ACC112 (cell line): ENCODE results near the gene EIF2B1.
A peak's percentile ranks its signal among the peaks of the same experiment; 100 is the strongest.

Experiments used
- H2AFZ ChIP-seq: fragments of 200-600 bp; sonication (generic); one replicate; pipeline ENCODE4 v1.6.0; 2017; ENCODE audit warnings: antibody characterized with exemption, low read length; ENCODE audit not compliant: unreplicated experiment
- H3K27ac ChIP-seq: fragments of 200-600 bp; sonication (generic); 2 replicates; pipeline ENCODE4 v1.5.1; 2014; ENCODE audit warnings: low read depth, mild to moderate bottlenecking, antibody characterized with exemption, low read length, moderate library complexity
- H3K27me3 ChIP-seq: fragments of 200-600 bp; sonication (generic); 2 replicates; pipeline ENCODE4 v1.6.1; 2014; ENCODE audit warnings: mild to moderate bottlenecking, antibody characterized with exemption, low read length, moderate library complexity, mixed read lengths; ENCODE audit not compliant: insufficient read depth
- H3K36me3 ChIP-seq: fragments of 200-600 bp; sonication (generic); 2 replicates; pipeline ENCODE4 v1.6.1; 2016; ENCODE audit warnings: mild to moderate bottlenecking, antibody characterized with exemption, low read length, moderate library complexity, mixed read lengths; ENCODE audit not compliant: insufficient read depth
- H3K4me1 ChIP-seq: fragments of 200-600 bp; sonication (generic); one replicate; pipeline ENCODE4 v1.6.1; 2016; ENCODE audit warnings: low read length, mixed read lengths; ENCODE audit not compliant: insufficient read depth, unreplicated experiment, control insufficient read depth
- H3K4me3 ChIP-seq: fragments of 200-600 bp; sonication (generic); 2 replicates; pipeline ENCODE4 v1.5.1; 2014; ENCODE audit warnings: mild to moderate bottlenecking, low read depth, low read length
- H3K79me2 ChIP-seq: fragments of 200-600 bp; sonication (generic); one replicate; pipeline ENCODE4 v1.6.0; 2016; ENCODE audit warnings: low read length; ENCODE audit not compliant: control insufficient read depth, unreplicated experiment, insufficient read depth

Gene EIF2B1

DNA sequence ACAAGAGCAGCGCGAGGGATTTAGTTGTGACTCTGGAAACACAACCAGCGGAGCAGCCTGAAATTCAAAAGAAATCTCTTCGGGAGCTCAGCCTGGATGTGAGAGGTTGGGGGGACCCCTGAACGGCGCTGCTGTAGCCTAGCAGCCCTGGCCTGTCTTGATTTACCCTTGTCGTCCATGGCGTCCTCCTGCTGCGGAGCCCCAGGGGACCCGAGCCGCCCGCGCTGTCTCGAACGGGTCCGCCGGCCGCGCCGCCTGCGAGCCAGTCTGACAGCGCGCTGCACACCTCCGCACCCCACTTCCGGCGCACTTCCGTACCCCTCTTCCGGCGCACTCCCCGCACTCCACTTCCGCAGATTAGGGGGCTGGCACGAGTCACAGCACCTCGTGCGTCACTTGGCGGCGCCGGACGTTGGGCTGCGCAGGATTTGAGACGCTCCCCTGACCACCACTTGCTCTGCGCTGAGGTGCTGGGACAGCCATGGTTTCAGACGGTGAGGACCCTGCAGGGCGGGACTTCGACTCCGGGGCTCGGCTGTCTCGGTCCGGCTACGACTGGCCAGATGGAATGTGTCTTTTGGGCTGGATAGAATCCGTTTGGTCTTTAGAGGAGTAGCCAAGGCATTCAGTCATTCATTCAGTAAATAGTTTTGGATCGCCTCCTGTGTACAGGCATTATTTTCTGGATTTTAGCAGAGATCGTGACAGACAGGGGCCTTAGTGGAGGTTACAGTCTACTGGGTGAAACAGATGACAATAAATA is at the start of gene EIF2B1, which contains the start of gene GTF2H3:
Gene EIF2B1, minus strand, starts transcription at position 308 of the 763 bp plus-strand sequence. Its CDS starts 129 bp downstream, at position 179.
Gene GTF2H3, plus strand, starts transcription at position 451 of the 763 bp plus-strand sequence. Its CDS starts 31 bp downstream, at position 482.
- Histone ChIP-seq H3K27ac (peak within 1 kb of the TSS; percentile 61), H3K79me2 (peaks cover 49% of the 10 kb centered on the region), H3K36me3 (0 out of 2 replicates have a peak, but pooled peaks cover 3% of the 10 kb centered on the region), H3K4me3 (peak within 1 kb of the TSS; percentile 88), H3K4me1 (peaks cover 6% of the 10 kb centered on the region), H3K27me3 (no peaks in the 10 kb centered on the region), H2AFZ (peak within 1 kb of the TSS; percentile 70)

DNA sequence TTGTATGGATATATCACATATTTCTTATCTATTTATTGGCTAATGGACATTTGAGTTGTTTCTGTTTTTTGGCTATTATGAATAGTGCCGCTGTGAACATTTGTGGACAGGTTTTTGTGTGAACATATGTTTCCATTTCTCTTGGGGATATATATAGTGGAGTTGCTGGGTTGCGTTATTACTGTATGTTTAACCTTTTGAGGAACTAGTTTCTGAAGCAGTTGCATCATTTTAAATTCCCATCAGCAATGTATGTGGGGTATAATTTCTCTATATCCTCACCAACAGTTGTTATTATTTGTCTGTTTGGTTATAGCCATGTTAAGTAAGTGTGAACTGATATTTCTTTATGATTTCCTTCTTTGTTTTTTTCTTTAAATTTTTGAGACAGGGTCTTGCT is 48.1 kb upstream of the EIF2B1 start:
- Histone ChIP-seq H3K4me1 (no peaks in the 10 kb centered on the region), H3K27ac (no peak overlapping the region), H2AFZ (no peak overlapping the region), H3K79me2 (no peaks in the 10 kb centered on the region), H3K27me3 (no peaks in the 10 kb centered on the region), H3K36me3 (0 out of 2 replicates have a peak, but pooled peaks cover 5% of the 10 kb centered on the region), H3K4me3 (no peak overlapping the region)

GRCh38 chr12:123678981-123679380 is 45.5 kb upstream of the EIF2B1 start:
- no peaks in the 10 kb centered on the region for H3K4me1 ChIP-seq
- H3K36me3 ChIP-seq = 0 out of 2 replicates have a peak, but pooled peaks cover 5% of the 10 kb centered on the region
- H2AFZ ChIP-seq = no peak overlapping the region
- H3K27me3 ChIP-seq = no peaks in the 10 kb centered on the region
- no peak overlapping the region for H3K27ac ChIP-seq
- H3K4me3 ChIP-seq = no peak overlapping the region
- no peaks in the 10 kb centered on the region for H3K79me2 ChIP-seq

DNA sequence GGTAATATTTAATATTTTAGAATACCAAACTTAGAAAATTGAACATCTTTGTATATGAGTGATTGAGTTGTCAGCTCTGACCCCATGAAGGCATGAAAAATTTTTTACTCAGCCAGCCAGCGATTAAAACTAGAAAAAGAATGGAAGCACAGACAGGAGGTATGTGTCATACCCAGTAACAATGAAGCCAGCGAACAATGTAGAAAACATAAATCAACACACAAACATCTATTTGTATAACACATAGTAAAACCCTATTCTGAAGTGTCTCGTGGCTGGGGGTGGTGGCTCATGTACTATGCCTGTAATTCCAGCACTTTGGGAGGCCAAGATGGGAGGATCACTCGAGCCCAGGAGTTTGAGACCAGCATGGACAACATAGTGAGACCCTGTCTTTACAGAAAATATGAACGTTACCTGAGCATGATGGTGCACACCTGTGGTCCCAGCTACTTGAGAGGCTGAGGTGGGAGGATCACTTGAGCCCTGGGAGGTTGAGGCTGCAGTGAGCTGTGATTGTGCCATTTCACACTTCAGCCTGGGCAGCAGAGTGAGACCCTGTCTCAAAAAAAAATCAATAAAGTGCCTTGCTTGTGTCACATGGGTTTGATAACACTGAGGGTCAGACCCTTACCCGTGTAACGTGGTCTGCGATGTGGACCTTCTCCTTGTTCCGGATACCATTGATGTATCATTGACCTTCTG is 43.3 kb upstream of the EIF2B1 start:
- H3K27ac ChIP-seq = no peak overlapping the region
- H2AFZ ChIP-seq = no peak overlapping the region
- H3K4me1 ChIP-seq = peaks cover 3% of the 10 kb centered on the region
- no peak overlapping the region for H3K4me3 ChIP-seq
- H3K27me3 ChIP-seq = no peaks in the 10 kb centered on the region
- 0 out of 2 replicates have a peak, but pooled peaks cover 5% of the 10 kb centered on the region for H3K36me3 ChIP-seq
- H3K79me2 ChIP-seq = no peaks in the 10 kb centered on the region

GRCh38 chr12:123675436-123675835 is 42.0 kb upstream of the EIF2B1 start:
- no peaks in the 10 kb centered on the region for H3K27me3 ChIP-seq
- H3K4me3 ChIP-seq = no peak overlapping the region
- H3K27ac ChIP-seq = no peak overlapping the region
- H2AFZ ChIP-seq = no peak overlapping the region
- 0 out of 2 replicates have a peak, but pooled peaks cover 5% of the 10 kb centered on the region for H3K36me3 ChIP-seq
- H3K4me1 ChIP-seq = peaks cover 5% of the 10 kb centered on the region
- no peaks in the 10 kb centered on the region for H3K79me2 ChIP-seq

DNA sequence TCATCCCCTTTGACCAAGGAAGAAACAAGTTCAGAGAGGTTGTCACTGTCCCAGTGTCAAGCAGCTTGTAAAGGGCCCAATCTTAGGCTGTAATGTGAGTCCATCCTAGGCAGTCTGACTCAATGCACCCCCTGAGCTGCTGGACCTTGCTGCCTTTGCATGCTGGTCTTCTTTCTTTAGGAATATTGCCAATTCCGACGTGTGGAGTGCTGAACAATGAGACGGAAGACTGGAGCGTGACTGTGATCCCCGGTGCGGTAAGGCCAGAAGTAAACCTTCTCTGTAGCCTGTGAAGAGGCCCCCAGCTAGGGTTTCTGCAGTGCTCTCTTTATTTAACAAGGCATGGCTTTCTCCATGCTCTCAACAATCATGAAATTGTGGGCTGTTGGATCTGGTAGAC is 38.4 kb upstream of the EIF2B1 start:
- no peaks in the 10 kb centered on the region for H3K27me3 ChIP-seq
- H3K79me2 ChIP-seq = no peaks in the 10 kb centered on the region
- H3K36me3 ChIP-seq = no peaks in the 10 kb centered on the region
- peak overlapping the region; percentile 93 for H3K4me3 ChIP-seq
- H2AFZ ChIP-seq = no peak overlapping the region
- H3K27ac ChIP-seq = no peak overlapping the region
- peaks cover 5% of the 10 kb centered on the region for H3K4me1 ChIP-seq

DNA sequence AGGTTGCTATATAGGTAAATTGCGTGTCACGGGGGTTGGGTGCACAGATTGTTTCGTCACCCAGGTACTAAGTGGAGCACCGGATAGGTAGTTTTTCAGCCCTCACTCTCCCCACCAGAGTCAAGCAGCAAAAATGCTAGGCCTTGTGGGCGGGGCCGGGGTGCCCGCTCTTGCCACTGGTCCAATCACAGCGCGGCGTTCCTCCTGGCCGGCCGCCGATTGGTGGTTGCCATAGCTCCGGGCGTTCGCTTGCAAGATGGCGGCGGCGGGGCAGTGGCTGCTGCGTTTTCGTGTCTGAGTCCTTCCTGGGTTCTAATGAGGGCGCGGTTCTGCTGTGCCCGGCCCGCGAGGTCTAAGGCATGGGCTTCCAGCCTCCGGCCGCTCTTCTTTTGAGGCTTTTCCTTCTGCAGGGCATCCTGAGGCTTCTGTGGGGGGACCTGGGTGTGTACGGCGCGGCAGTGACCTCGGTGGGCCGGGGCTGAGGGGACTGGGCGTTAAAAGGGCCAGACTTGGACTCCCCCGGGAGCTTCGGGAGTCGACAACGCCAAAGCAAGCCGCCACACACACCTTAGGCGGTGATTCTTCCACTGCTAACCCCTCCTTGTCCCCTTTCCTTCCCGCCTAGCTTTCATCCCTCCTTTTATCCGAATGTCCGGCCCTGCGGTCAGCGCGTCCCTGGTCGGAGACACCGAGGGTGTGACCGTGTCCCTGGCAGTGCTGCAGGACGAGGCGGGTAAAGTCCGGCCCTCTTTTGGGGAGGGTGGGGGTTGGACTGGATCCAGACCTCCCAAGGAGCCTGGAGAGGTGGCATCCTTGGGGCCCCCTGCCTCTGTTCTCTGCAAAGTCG is 37.6 kb upstream of the EIF2B1 start, which contains the start of gene TCTN2:
Gene TCTN2, plus strand, starts transcription at position 232 of the 847 bp plus-strand sequence. Its CDS starts 128 bp downstream, at position 360.
- Histone ChIP-seq H3K4me3 (peak within 1 kb of the TSS; percentile 93), H3K27me3 (no peaks in the 10 kb centered on the region), H3K36me3 (no peaks in the 10 kb centered on the region), H3K79me2 (no peaks in the 10 kb centered on the region), H3K4me1 (peaks cover 5% of the 10 kb centered on the region), H2AFZ (peak within 1 kb of the TSS; percentile 100), H3K27ac (peak within 1 kb of the TSS; percentile 25; the same call in 1 of the 2 replicates)

GRCh38 chr12:123667771-123668170 is 34.3 kb upstream of the EIF2B1 start:
- Histone ChIP-seq H3K4me3 (no peak overlapping the region), H3K27ac (no peak overlapping the region), H2AFZ (no peak overlapping the region)

DNA sequence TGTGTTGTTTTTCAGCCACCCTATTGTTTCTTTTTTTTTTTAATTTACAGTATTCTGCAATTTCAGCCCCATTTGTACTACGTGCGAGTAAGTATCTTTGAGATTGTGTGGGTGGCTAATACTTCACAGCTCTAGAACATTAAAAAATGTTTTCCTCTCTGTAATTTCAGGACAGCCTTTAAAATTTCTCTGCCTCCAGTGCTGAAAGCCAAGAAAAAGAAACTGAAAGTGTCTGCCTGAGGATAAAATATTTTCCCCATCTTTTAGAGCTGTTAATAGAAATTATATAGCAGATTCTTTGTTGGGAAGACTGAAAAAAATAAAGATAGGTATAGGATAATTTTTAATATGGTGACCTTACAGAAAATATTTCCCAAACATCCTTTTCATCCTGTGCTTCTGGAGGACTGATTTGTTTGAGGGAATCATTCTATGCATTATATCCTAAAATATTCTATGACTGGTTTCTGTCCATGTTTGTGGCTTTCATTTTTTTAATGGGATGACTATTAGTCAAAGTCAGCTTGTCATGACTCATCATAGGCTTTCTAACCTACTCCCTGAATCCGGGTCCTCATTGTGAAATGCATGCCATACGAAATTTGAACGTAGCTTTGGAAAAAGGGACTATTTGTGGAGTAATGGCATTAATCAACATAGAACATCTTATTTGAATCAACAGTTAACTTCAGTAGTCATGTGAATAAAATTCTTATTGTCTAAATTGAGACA is 26.7 kb upstream of the EIF2B1 start:
- H3K4me3 ChIP-seq = peak overlapping the region; percentile 53
- peak overlapping the region; percentile 83 for H2AFZ ChIP-seq
- H3K27ac ChIP-seq = peak overlapping the region; percentile 89
- H3K27me3 ChIP-seq = no peaks in the 10 kb centered on the region
- H3K4me1 ChIP-seq = peaks cover 15% of the 10 kb centered on the region
- H3K79me2 ChIP-seq = no peaks in the 10 kb centered on the region
- peaks cover 7% of the 10 kb centered on the region for H3K36me3 ChIP-seq

More at GRCh38 chr12:123667771-123668170, 34.3 kb upstream of the EIF2B1 start:
- H3K79me2 ChIP-seq = no peaks in the 10 kb centered on the region
- peaks cover 5% of the 10 kb centered on the region for H3K4me1 ChIP-seq
- peaks cover 7% of the 10 kb centered on the region for H3K36me3 ChIP-seq
- H3K27me3 ChIP-seq = no peaks in the 10 kb centered on the region
